ENCODE results near the gene NAPSA. TPM values are rescaled to one million over a fixed set of nuclear protein-coding genes. Genes with fewer than 3 reads are reported as not detected.

Gene NAPSA
- under 1 TPM in 1 of 2 donors, not detected in 1; 0.31 TPM for total RNA-seq

- DNase-seq (ENCODE audit: low spot score): no peak
- no peak within 1 kb of the TSS for H3K27ac ChIP-seq
- no peak for TF ChIP-seq CTCF (IDR thresholded peaks at IDR 0.05)
- no peaks in the 10 kb centered on the region for H3K27me3 ChIP-seq
- H3K4me3 ChIP-seq: no peak within 1 kb of the TSS
- no peaks in the 10 kb centered on the region for H3K9me3 ChIP-seq
- H3K36me3 ChIP-seq: no peaks in the 10 kb centered on the region
- H3K4me1 ChIP-seq: peaks cover 0 to 4% of the 10 kb centered on the region in 2 donors
These were observed at the start of gene NAPSA for GRCh38 chr19:50365434-50366306. Gene NAPSA (minus strand): TSS chr19:50365639. CDS start chr19:50365621, 18 bp downstream.

DNA sequence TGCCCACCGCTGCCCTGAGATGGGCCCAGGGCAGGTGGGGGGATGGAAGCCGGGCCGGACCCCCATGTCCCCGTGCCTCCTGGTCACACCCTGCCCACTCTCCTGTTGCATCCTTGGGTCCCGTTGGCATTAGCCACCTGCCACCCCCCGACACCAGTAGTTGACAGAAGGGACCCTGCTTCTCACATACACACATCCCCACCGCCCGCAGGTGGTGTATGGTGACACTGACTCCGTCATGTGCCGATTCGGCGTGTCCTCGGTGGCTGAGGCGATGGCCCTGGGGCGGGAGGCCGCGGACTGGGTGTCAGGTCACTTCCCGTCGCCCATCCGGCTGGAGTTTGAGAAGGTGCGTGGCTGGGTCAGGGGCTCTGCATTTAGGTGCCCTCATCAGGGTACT lies 48.1 kb upstream of the NAPSA start:
- peaks cover 10% of the 10 kb centered on the region for H3K36me3 ChIP-seq

DNA sequence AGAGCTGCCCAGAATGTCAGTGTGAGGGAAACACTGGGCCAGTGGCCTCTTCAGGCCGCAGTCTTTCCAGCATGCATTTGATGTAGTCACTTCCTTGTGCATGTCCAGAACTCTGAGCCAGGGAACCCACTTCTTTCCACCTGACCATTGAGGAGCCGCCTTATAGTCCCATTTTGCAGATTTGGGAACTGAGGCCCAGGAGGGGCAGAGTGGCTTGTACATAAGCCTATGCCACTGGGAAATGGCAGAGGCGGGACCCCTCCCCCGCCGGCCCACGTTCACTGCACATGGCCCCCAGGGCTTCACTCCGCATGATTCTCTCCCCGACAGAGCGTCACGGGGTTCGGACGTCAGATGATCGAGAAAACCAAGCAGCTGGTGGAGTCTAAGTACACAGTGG lies 47.7 kb upstream of the NAPSA start:
- H3K36me3 ChIP-seq: peaks cover 10% of the 10 kb centered on the region

More for the DNA sequence above, 48.1 kb upstream of the NAPSA start:
- no peak for TF ChIP-seq CTCF (IDR thresholded peaks at IDR 0.05)
- DNase-seq (ENCODE audit: low spot score): no peak
- Histone ChIP-seq H3K27ac (no peak overlapping the region), H3K9me3 (no peaks in the 10 kb centered on the region), H3K4me3 (no peak overlapping the region), H3K4me1 (peaks cover 0 to 4% of the 10 kb centered on the region in 2 donors), H3K27me3 (peaks cover 0 to under 1% of the 10 kb centered on the region in 2 donors)

DNA sequence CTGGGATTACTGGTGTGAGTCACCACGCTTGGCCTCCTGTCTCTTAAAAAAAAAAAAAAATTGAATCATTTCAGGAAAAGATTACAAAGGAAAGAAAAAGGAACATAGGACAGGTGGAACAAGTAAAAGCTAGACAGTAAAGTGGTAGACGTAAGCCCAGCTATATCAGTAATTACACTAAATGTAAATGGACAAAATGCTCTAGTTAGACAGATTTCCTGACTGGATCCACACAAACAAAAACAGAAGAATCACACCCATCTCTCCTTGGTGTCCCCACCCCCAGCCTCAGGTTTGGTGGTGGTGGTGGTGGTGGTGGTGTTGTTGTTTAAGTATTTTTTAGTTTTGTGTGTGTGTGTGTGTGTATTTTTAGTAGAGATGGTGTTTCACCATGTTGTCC lies 47.0 kb upstream of the NAPSA start:
- TF ChIP-seq CTCF (IDR thresholded peaks at IDR 0.05): no peak
- Histone ChIP-seq H3K4me1 (no peaks in the 10 kb centered on the region), H3K27me3 (no peaks in the 10 kb centered on the region), H3K27ac (no peak overlapping the region), H3K9me3 (no peaks in the 10 kb centered on the region), H3K36me3 (peaks cover 10% of the 10 kb centered on the region), H3K4me3 (no peak overlapping the region)
- DNase-seq (ENCODE audit: low spot score): no peak

More for the DNA sequence above, 47.7 kb upstream of the NAPSA start:
- no peaks in the 10 kb centered on the region for H3K4me1 ChIP-seq
- DNase-seq (ENCODE audit: low spot score): no peak
- no peak overlapping the region for H3K27ac ChIP-seq
- no peak overlapping the region for H3K4me3 ChIP-seq
- TF ChIP-seq CTCF (IDR thresholded peaks at IDR 0.05): no peak
- H3K9me3 ChIP-seq: no peaks in the 10 kb centered on the region
- no peaks in the 10 kb centered on the region for H3K27me3 ChIP-seq

- Histone ChIP-seq H3K4me3 (no peak overlapping the region), H3K36me3 (peaks cover 10% of the 10 kb centered on the region), H3K4me1 (no peaks in the 10 kb centered on the region), H3K27ac (no peak overlapping the region), H3K9me3 (no peaks in the 10 kb centered on the region), H3K27me3 (no peaks in the 10 kb centered on the region)
- DNase-seq (ENCODE audit: low spot score): no peak
- TF ChIP-seq CTCF (IDR thresholded peaks at IDR 0.05): no peak
These were observed 44.7 kb upstream of the NAPSA start for GRCh38 chr19:50410109-50410508.
